Esophagus muscularis mucosa (tissue), 4 donors: ENCODE measurements around the gene SLC51A. TPM values are rescaled to one million over a fixed set of nuclear protein-coding genes. Genes with fewer than 3 reads are reported as not detected.

ENCODE experiments used
- DNase-seq: peaks from one replicate; pipeline ENCODE4 v3.0.0-alpha.2; 2017; ENCODE audit errors: extremely low spot score
- H3K27ac ChIP-seq, 4 donors: fragments of 200-600 bp; sonication (generic); replicated peaks in 1 of 4; 1 replicate in 3 of 4; 2 replicates in 1 of 4; pipeline ENCODE4 v1.5.1; 2016 to 2019; ENCODE audit warnings: mild to moderate bottlenecking in 1 of 4
- H3K27me3 ChIP-seq, 4 donors: fragments of 200-600 bp; sonication (generic); one replicate each; pipeline versions ENCODE4 v1.5.1 to v1.6.0; 2016 to 2019
- H3K36me3 ChIP-seq, 4 donors: fragments of 200-600 bp; sonication (generic); one replicate each; pipeline ENCODE4 v1.5.1; 2016 to 2019
- H3K4me1 ChIP-seq, 4 donors: fragments of 200-600 bp; sonication (generic); one replicate each; pipeline ENCODE4 v1.5.1; 2016 to 2019
- H3K4me3 ChIP-seq, 4 donors: fragments of 200-600 bp; sonication (generic); 1 replicate in 2 of 4; 2 replicates in 2 of 4; pipeline ENCODE4 v1.5.1; 2016 to 2019; ENCODE audit warnings: mild to moderate bottlenecking in 4 of 4, moderate library complexity in 1 of 4
- H3K9me3 ChIP-seq, 4 donors: fragments of 200-600 bp; sonication (generic); 1 replicate in 3 of 4; 2 replicates in 1 of 4; pipeline ENCODE4 v1.5.1; 2016 to 2019
- CTCF ChIP-seq, 3 experiments: fragments of 200-600 bp in 2 of 3; fragments of 450-650 bp in 1 of 3; sonication (generic) in 2 of 3; IDR thresholded peaks; one replicate each; pipeline ENCODE4 v1.5.1; 2017 to 2019; ENCODE audit warnings: antibody characterized with exemption in 3 of 3, mild to moderate bottlenecking in 2 of 3, moderate library complexity in 1 of 3
- EP300 ChIP-seq: sonication (generic); formaldehyde crosslinking; IDR thresholded peaks from one replicate; pipeline ENCODE4 v1.6.1; 2017; ENCODE audit warnings: antibody characterized with exemption
- POLR2A ChIP-seq: fragments of 450-650 bp; IDR thresholded peaks from one replicate; pipeline ENCODE4 v1.6.1; 2017; ENCODE audit warnings: antibody characterized with exemption, moderate library complexity, mild to moderate bottlenecking, low read depth
- POLR2AphosphoS5 ChIP-seq, 2 donors: sonication (generic); formaldehyde crosslinking; IDR thresholded peaks; one replicate each; pipeline ENCODE4 v1.6.1; 2017; ENCODE audit warnings: antibody characterized with exemption in 2 of 2
- WGBS: methylation state at CpG from one replicate; pipeline ENCODE4 v1.1.5; 2018; 5-methylcytosine and 5-hydroxymethylcytosine counted together
- intact Hi-C: fragments of 100-400 bp; cut with DNase I; formaldehyde crosslinking; loops from one replicate; pipeline ENCODE4 v1.15.1; 2023
- total RNA-seq, 4 donors: library from RNA; depleted of rRNA; stranded (reverse); fragments of >200 nt; gene quantifications; one replicate each; pipeline versions ENCODE4 v1.1.0 to v1.2.1, GENCODE V29; 2016

Gene SLC51A
- total RNA-seq, 4 donors from 2014 or later = not detected

DNA sequence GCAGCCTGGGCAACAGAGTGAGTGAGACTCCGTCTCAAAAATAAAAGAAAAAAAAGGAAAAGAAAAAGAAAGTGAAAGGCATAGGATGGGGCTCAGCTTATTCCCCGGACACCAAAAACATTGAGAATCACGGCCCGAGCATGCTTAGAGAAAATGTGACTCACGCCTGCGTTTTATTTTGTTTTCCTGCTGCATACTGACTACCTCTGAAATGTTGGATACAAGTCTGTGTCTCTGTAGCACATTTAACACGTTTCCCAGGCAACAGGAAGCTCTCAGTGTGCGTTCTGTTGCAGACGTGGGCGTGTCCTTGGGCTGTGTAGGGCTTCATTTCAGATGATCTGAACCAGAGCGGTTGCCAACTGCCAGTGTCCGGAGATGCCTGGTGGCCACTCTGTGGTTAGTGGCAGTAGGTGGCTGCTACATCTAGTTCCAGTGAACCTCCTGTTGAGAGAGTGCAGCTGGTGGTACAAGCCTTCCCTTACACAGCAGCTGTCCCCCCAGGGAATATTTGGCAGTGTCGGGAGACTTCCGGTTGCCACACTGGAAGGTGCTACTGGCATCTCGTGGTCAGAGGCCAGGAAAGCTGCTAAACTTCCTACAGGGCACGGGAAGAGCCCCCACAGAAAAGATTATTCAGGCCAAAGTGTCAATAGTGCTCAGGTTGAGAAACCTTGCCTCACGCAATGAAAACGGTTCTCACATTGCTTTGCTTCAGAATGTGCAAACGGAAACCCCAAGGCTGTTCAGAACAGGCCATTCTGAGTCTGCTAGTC lies 3.0 kb downstream of the SLC51A start:
- Histone ChIP-seq H3K4me3 (peak overlapping the region; percentile 33 to 46 (median 36)), H3K27me3 (peaks cover 0 to 32% (median 2%) of the 10 kb centered on the region in 4 donors), H3K9me3 (no peaks in the 10 kb centered on the region), H3K27ac (peak overlapping the region in 2 of 4 donors; percentile 8 to 26), H3K36me3 (no peaks in the 10 kb centered on the region), H3K4me1 (peaks cover 5 to 15% (median 13%) of the 10 kb centered on the region in 4 donors)
- DNase-seq = no peak
- 42% methylated on average over 19 of the region's 19 CpGs for WGBS
- intact Hi-C loops = no loop called here
- TF ChIP-seq POLR2A (no peak), POLR2AphosphoS5 (IDR thresholded peaks at IDR 0.05) (no peak), EP300 (no peak), CTCF (IDR thresholded peaks at IDR 0.05) (no peak)

DNA sequence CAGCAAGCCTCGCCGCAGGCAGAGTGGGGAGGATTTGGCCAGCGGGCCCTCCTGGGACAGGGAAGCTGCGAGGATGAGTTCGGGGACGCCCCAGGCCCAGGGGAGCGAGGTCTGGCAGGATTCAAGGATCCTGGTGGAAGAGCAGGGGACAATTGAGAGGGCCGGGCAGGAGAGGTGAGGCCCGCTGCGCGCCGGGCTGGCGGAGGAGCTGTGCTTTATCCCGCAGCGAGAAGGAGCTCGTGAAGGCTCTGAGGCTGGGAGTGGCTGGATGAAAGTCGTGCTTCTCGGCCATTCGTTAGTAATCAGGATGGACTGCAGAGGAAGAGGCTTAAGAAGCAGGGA lies 3.6 kb downstream of the SLC51A start:
- H3K27ac ChIP-seq = peak overlapping the region in 1 of 4 donors; percentile 26
- no peaks in the 10 kb centered on the region for H3K9me3 ChIP-seq
- no peak for DNase-seq
- WGBS = 86% methylated on average over 19 of the region's 19 CpGs
- peak overlapping the region in 2 of 4 donors; percentile 33 to 46 for H3K4me3 ChIP-seq
- H3K4me1 ChIP-seq = peaks cover 5 to 15% (median 13%) of the 10 kb centered on the region in 4 donors
- H3K36me3 ChIP-seq = no peaks in the 10 kb centered on the region
- intact Hi-C loops = no loop called here
- no peak for TF ChIP-seq EP300
- no peak for TF ChIP-seq POLR2AphosphoS5 (IDR thresholded peaks at IDR 0.05)
- TF ChIP-seq POLR2A = no peak
- no peak for TF ChIP-seq CTCF (IDR thresholded peaks at IDR 0.05)
- H3K27me3 ChIP-seq = peaks cover 0 to 28% (median 2%) of the 10 kb centered on the region in 4 donors

GRCh38 chr3:196220587-196220986 lies 4.3 kb downstream of the SLC51A start:
- TF ChIP-seq EP300 (no peak), POLR2AphosphoS5 (IDR thresholded peaks at IDR 0.05) (no peak), POLR2A (no peak)
- Histone ChIP-seq H3K36me3 (no peaks in the 10 kb centered on the region), H3K9me3 (no peaks in the 10 kb centered on the region), H3K27ac (no peak overlapping the region), H3K4me3 (no peak overlapping the region), H3K27me3 (peaks cover 0 to 28% (median 2%) of the 10 kb centered on the region in 4 donors), H3K4me1 (peaks cover 5 to 15% (median 13%) of the 10 kb centered on the region in 4 donors)
- DNase-seq = no peak
- intact Hi-C loops = no loop called here
- WGBS = 80% methylated on average over 10 of the region's 10 CpGs

DNA sequence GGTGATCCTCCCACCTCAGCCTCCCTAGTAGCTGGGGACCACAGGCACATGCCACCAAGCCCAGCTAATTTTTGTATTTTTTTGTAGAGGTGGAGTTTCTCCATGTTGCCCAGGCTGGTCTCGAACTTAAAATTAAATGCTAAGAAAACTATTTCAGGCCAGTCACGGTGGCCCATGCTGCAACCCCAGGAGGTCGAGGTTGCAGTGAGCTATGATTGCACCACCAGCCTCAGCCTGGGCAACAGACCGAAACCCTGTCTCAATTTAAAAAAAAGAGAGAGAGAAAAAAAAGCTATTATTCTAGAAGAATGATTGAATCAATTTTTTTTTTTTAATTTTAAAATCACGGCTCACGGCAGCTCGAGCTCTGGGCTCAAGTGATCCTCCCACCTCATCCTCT lies 4.7 kb downstream of the SLC51A start:
- peaks cover 0 to 28% (median 1%) of the 10 kb centered on the region in 4 donors for H3K27me3 ChIP-seq
- H3K36me3 ChIP-seq = no peaks in the 10 kb centered on the region
- H3K4me3 ChIP-seq = no peak overlapping the region
- TF ChIP-seq CTCF (IDR thresholded peaks at IDR 0.05) = no peak
- TF ChIP-seq EP300 = no peak
- no peak for TF ChIP-seq POLR2AphosphoS5 (IDR thresholded peaks at IDR 0.05)
- TF ChIP-seq POLR2A = no peak
- DNase-seq = no peak
- 95% methylated on average over 7 of the region's 7 CpGs for WGBS
- no peaks in the 10 kb centered on the region for H3K9me3 ChIP-seq
- intact Hi-C loops = no loop called here
- no peak overlapping the region for H3K27ac ChIP-seq
- peaks cover 5 to 15% (median 13%) of the 10 kb centered on the region in 4 donors for H3K4me1 ChIP-seq

DNA sequence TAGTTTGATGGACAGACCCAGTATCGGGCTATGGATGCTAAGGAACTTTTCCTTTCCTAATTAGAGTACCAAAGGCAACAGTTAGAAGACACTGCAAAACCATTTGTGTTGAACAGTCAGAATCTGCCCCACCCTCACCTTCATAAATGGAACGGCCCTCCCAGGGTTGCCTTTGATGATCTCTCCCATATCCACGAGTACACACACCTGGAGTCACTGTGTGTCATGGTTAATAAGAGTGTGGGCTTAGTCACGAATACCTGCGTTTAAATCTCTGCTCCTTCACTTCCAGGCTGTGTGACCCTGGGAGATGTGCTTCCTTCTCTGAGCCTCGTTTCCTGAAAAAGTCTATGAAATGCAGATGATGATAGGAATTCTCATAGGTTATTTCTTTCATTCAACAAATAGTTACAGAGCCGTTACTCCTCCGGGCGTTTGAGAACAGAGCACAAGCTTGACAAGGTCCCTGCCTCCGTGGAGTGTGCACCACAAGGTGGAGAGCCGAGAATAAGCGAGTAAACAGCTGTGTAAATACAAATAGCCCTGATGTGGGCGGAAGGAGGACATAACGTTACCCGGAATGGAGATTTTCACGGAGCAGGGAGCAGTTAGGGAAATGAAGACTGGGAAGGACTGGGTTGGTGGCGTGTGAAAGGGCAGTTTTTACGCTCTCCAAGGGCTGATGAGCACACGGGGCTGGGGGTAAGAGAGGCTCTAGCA lies 6.7 kb downstream of the SLC51A start:
- TF ChIP-seq POLR2A (no peak), EP300 (no peak)
- Histone ChIP-seq H3K27ac (no peak overlapping the region), H3K4me1 (peaks cover 6 to 17% (median 14%) of the 10 kb centered on the region in 4 donors), H3K4me3 (no peak overlapping the region), H3K9me3 (no peaks in the 10 kb centered on the region), H3K27me3 (peaks cover 0 to 23% (median 0%) of the 10 kb centered on the region in 4 donors), H3K36me3 (no peaks in the 10 kb centered on the region)
- DNase-seq = no peak
- 64% methylated on average over 19 of the region's 19 CpGs for WGBS
- intact Hi-C loops = no loop called here
